Neural cell (in vitro differentiated cells): Measurements from ENCODE around the gene GLUD2. TPM values are rescaled to one million over a fixed set of nuclear protein-coding genes. Genes with fewer than 3 reads are reported as not detected.

Experiments used
- H2AFZ ChIP-seq: fragments of 200-600, 300-800 bp; sonication (generic), shearing (Covaris generic); 2 replicates; pipeline ENCODE4 v1.6.0; 2014; ENCODE audit warnings: low read depth, mild to moderate bottlenecking, antibody characterized with exemption, low read length, moderate library complexity
- H3F3A ChIP-seq: fragments of 200-600 bp; shearing (Covaris generic); 2 replicates; pipeline ENCODE4 v1.6.1; 2016; ENCODE audit warnings: mild to moderate bottlenecking, moderate library complexity, mixed read lengths, antibody characterized with exemption, low read length; ENCODE audit not compliant: insufficient read depth, poor library complexity, severe bottlenecking
- H3K27ac ChIP-seq: fragments of 200-600, 300-800 bp; sonication (generic), shearing (Covaris generic); 2 replicates; pipeline ENCODE4 v1.5.1; 2014; ENCODE audit warnings: mild to moderate bottlenecking, low read length, moderate library complexity
- H3K27me3 ChIP-seq: fragments of 300-800, 200-600 bp; sonication (generic), shearing (Covaris generic); 2 replicates; pipeline ENCODE4 v1.6.0; 2014; ENCODE audit warnings: mild to moderate bottlenecking, low read depth, low read length, moderate library complexity; ENCODE audit not compliant: insufficient read depth
- H3K36me3 ChIP-seq: fragments of 300-800, 200-600 bp; sonication (generic), shearing (Covaris generic); 2 replicates; pipeline ENCODE4 v1.5.1; 2014; ENCODE audit warnings: mild to moderate bottlenecking, antibody characterized with exemption, low read length, moderate library complexity; ENCODE audit not compliant: insufficient read depth
- H3K4me2 ChIP-seq: fragments of 300-800, 200-600 bp; sonication (generic), shearing (Covaris generic); 2 replicates; pipeline ENCODE4 v1.6.0; 2014; ENCODE audit warnings: mild to moderate bottlenecking, low read length
- H3K4me3 ChIP-seq: fragments of 300-800, 200-600 bp; sonication (generic), shearing (Covaris generic); 2 replicates; pipeline ENCODE4 v1.5.1; 2014; ENCODE audit warnings: mild to moderate bottlenecking, low read length, moderate library complexity
- H3K79me2 ChIP-seq: fragments of 200-600 bp; shearing (Covaris generic); replicated peaks from 2 replicates; pipeline ENCODE4 v1.6.0; 2014; ENCODE audit warnings: mild to moderate bottlenecking, low read length, moderate library complexity; ENCODE audit not compliant: insufficient read depth
- H3K9ac ChIP-seq: fragments of 300-800, 200-600 bp; sonication (generic), shearing (Covaris generic); 2 replicates; pipeline ENCODE4 v1.6.1; 2016; ENCODE audit warnings: mild to moderate bottlenecking, low read length, mixed read lengths
- H3K9me2 ChIP-seq: fragments of 200-600 bp; shearing (Covaris generic); 2 replicates; pipeline ENCODE4 v1.6.1; 2016; ENCODE audit warnings: mild to moderate bottlenecking, low read length, mixed read lengths; ENCODE audit not compliant: insufficient read depth
- H3K9me3 ChIP-seq: fragments of 200-600, 300-800 bp; sonication (generic), shearing (Covaris generic); 2 replicates; pipeline ENCODE4 v1.6.1; 2016; ENCODE audit warnings: mild to moderate bottlenecking, mixed run types, low read length, moderate library complexity, mixed read lengths
- H4K20me1 ChIP-seq: fragments of 200-600 bp; shearing (Covaris generic); 2 replicates; pipeline ENCODE4 v1.6.1; 2016; ENCODE audit warnings: mild to moderate bottlenecking, mixed run types; ENCODE audit not compliant: insufficient read depth
- EP300 ChIP-seq: fragments of 450-650 bp; conservative IDR thresholded peaks from 2 replicates; pipeline ENCODE4 v1.6.1; 2014; ENCODE audit warnings: antibody characterized with exemption, mild to moderate bottlenecking, moderate library complexity; ENCODE audit not compliant: poor library complexity, severe bottlenecking
- EZH2 ChIP-seq: fragments of 200-600, 300-800 bp; shearing (Covaris generic), sonication (generic); IDR thresholded peaks from 2 replicates; pipeline ENCODE4 v1.6.1; 2014; ENCODE audit warnings: antibody characterized with exemption, low read length, borderline replicate concordance, mild to moderate bottlenecking; ENCODE audit not compliant: insufficient read depth, poor library complexity, severe bottlenecking
- MXI1 ChIP-seq: fragments of 450-650 bp; conservative IDR thresholded peaks from 2 replicates; pipeline ENCODE4 v1.6.1; 2014; ENCODE audit warnings: antibody characterized with exemption, mild to moderate bottlenecking; ENCODE audit not compliant: poor library complexity, severe bottlenecking
- POLR2AphosphoS5 ChIP-seq: IDR thresholded peaks from 2 replicates; pipeline ENCODE4 v1.6.1; 2012
- RAD21 ChIP-seq: fragments of 450-650 bp; conservative IDR thresholded peaks from 2 replicates; pipeline ENCODE4 v1.6.1; 2014; ENCODE audit warnings: antibody characterized with exemption, mild to moderate bottlenecking, moderate library complexity
- REST ChIP-seq: IDR thresholded peaks from 2 replicates; pipeline ENCODE4 v1.6.1; 2012; ENCODE audit warnings: borderline replicate concordance
- SMC3 ChIP-seq: fragments of 450-650 bp; conservative IDR thresholded peaks from 2 replicates; pipeline ENCODE4 v1.6.1; 2014; ENCODE audit warnings: antibody characterized with exemption, mild to moderate bottlenecking, moderate library complexity; ENCODE audit not compliant: poor library complexity
- TAF1 ChIP-seq: IDR thresholded peaks from 2 replicates; pipeline ENCODE4 v1.6.1; 2012; ENCODE audit warnings: low read depth
- polyA plus RNA-seq: library from polyadenylated mRNA; depleted of rRNA; stranded (reverse); fragments of >200 nt; gene quantifications from 2 replicates; pipeline ENCODE4 v1.2.3, GENCODE V29; 2014
- TF ChIP-seq, protein P1 (sequence below): fragments of 450-650 bp; IDR thresholded peaks from 2 replicates; pipeline ENCODE4 v1.5.1; 2014; ENCODE audit warnings: antibody characterized with exemption, mild to moderate bottlenecking, moderate library complexity; ENCODE audit not compliant: poor library complexity, severe bottlenecking

The GLUD2 gene
- polyA plus RNA-seq, 1 donor from 2014 or later = 0.35 TPM

GRCh38 chrX:121009764-121010163 lies 37.6 kb upstream of the GLUD2 start:
- Histone ChIP-seq H3K27me3 (no peaks in the 10 kb centered on the region), H3F3A (no peaks in the 10 kb centered on the region), H3K36me3 (no peaks in the 10 kb centered on the region), H3K9me3 (no peaks in the 10 kb centered on the region), H3K9me2 (no peaks in the 10 kb centered on the region), H4K20me1 (no peaks in the 10 kb centered on the region), H3K9ac (no peak overlapping the region), H3K27ac (no peak overlapping the region), H3K79me2 (no peaks in the 10 kb centered on the region), H3K4me3 (no peak overlapping the region), H3K4me2 (no peak overlapping the region), H2AFZ (no peak overlapping the region)
- TF ChIP-seq MXI1 (no peak), EZH2 (no peak), RAD21 (no peak), EP300 (no peak), REST (no peak), SMC3 (no peak), TAF1 (no peak), POLR2AphosphoS5 (no peak)
- TF ChIP-seq, protein P1, sequence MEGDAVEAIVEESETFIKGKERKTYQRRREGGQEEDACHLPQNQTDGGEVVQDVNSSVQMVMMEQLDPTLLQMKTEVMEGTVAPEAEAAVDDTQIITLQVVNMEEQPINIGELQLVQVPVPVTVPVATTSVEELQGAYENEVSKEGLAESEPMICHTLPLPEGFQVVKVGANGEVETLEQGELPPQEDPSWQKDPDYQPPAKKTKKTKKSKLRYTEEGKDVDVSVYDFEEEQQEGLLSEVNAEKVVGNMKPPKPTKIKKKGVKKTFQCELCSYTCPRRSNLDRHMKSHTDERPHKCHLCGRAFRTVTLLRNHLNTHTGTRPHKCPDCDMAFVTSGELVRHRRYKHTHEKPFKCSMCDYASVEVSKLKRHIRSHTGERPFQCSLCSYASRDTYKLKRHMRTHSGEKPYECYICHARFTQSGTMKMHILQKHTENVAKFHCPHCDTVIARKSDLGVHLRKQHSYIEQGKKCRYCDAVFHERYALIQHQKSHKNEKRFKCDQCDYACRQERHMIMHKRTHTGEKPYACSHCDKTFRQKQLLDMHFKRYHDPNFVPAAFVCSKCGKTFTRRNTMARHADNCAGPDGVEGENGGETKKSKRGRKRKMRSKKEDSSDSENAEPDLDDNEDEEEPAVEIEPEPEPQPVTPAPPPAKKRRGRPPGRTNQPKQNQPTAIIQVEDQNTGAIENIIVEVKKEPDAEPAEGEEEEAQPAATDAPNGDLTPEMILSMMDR = no peak

DNA sequence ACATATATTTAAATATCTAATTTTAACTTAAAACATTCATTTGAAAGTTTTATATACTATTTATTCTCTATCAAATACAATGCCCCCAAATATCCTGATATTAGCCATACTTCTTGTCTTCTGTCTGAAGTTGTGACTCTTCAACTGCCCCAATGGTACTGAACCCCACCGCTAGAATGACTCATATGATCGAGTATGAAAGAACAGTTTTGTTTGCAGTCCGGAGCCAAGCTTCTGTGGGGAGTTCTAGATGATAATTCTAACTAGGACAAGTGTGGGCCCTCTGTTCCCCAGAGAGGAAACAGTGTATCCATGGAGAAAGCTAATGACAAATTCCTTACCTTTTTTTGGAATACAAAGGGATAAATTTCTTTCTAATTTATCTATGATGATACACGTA lies 37.2 kb upstream of the GLUD2 start:
- no peak overlapping the region for H3K9ac ChIP-seq
- no peak overlapping the region for H2AFZ ChIP-seq
- H3K4me2 ChIP-seq = no peak overlapping the region
- no peak overlapping the region for H3K4me3 ChIP-seq
- H3K27me3 ChIP-seq = no peaks in the 10 kb centered on the region
- H3K27ac ChIP-seq = no peak overlapping the region
- H3K9me2 ChIP-seq = no peaks in the 10 kb centered on the region
- H3K36me3 ChIP-seq = no peaks in the 10 kb centered on the region
- TF ChIP-seq SMC3 (no peak), EZH2 (no peak), POLR2AphosphoS5 (no peak), MXI1 (no peak), EP300 (no peak), REST (no peak), RAD21 (no peak), TAF1 (no peak)
- TF ChIP-seq, protein P1 = no peak
- no peaks in the 10 kb centered on the region for H4K20me1 ChIP-seq
- H3F3A ChIP-seq = no peaks in the 10 kb centered on the region
- no peaks in the 10 kb centered on the region for H3K9me3 ChIP-seq
- H3K79me2 ChIP-seq = no peaks in the 10 kb centered on the region
